ENCODE data around the gene RLIM. TPM values are rescaled to one million over a fixed set of nuclear protein-coding genes. Genes with fewer than 3 reads are reported as not detected.
A peak's percentile ranks its signal among the peaks of the same experiment; 100 is the strongest.

RLIM gene
- total RNA-seq, 1 donor from 2014 or later = 50.2 TPM

DNA sequence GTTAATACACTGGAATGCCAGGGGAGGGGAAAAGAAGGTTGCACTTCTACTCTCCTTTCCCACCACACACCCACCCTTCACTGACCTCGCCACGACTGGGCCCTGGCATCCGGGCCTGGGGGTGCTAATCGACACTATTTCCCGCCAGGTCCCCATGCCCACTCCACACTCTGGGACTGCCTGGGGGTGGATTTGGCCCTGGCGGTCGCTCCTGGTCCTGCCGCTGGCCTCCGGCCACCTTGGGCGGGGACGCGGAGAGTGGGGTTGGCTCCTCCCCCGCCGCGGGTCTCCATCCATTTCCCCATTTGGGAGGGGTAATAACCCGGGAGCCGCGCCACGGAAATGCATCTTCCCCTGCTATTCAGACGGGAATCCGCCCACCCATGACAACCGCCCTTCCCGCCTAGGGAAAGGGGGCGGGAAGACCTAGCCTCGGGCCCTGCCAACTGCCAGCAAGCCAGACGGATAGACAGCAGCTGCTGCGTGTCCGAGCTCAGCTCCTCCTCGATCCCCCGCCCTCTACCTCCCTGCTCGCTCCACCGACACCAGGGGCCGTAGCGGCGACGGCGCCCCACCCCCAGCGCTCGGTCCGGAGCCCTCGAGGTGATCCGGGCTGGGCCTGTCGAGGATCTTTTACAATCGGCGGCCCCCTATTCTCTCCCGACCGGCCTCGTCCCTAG, 78.1 kb downstream of the RLIM start:
- DNase-seq (ENCODE audit: low read depth) = peak; percentile 89

DNA sequence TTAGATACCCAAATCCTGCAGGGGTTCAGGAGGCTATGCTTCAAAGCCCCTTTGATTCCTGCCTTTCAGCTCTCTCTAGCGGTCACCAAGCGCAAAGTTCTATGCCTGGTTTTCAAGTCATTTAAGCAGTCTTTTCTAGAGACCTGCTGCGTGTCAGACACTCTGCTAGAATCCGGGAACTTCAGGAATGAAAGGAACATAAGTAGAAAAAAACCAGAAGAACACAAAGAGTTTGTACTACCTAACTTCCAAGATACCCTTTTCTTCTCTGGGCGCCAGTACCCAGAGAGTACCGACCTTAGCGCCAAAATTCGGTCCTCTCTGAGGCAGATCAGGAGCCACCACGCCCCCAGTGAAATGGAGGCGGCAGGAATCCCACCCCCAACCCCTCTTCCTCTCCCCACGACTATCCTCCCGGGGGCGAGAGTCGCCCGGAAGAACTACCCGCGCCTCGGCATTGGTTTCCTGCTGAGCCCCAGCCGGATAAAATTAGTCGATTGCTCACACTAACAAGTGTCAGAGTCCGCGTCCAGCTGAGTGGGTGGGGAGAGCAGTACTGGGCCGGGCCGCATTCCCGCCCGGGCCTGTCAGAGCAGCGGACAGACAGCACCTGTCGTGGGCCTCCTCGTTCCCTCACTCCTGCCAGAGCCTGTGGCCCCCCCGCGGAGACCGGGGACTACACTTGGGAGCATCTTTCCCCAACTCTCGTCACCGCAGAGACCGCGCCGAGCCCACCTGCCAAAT, 78.8 kb downstream of the RLIM start:
- DNase-seq (ENCODE audit: low read depth) = peak; percentile 92

Other genes with a start within 250 kb of the RLIM start
- gene SLC16A2, start 193.1 kb downstream of the RLIM start, total RNA-seq = 25.8 and 26.0 TPM in 2 replicates